CD14-positive monocyte (primary cell): ENCODE results near the gene SMARCD2. TPM values are rescaled to one million over a fixed set of nuclear protein-coding genes. Genes with fewer than 3 reads are reported as not detected.

ENCODE experiments used
- DNase-seq, 3 donors: peaks; one replicate each; pipeline ENCODE4 v3.0.0-alpha.2; 2011 to 2022
- H2AFZ ChIP-seq: 2 replicates; pipeline ENCODE4 v1.6.0; 2012; ENCODE audit warnings: mild to moderate bottlenecking, low read depth, low read length, inconsistent platforms; ENCODE audit not compliant: insufficient read depth, poor library complexity, severe bottlenecking
- H3K27ac ChIP-seq, 2 donors: 1 replicate in 1 of 2; 2 replicates in 1 of 2; pipeline ENCODE4 v1.5.1; 2012 to 2013; ENCODE audit warnings: low read length in 2 of 2, control low read depth in 1 of 2, inconsistent platforms in 1 of 2, low read depth in 1 of 2, mild to moderate bottlenecking in 1 of 2
- H3K27me3 ChIP-seq, 2 donors: one replicate each; pipeline versions ENCODE4 v1.6.0 to v1.6.1; 2011 to 2013; ENCODE audit warnings: low read length in 2 of 2; ENCODE audit not compliant: control insufficient read depth in 2 of 2, insufficient read depth in 2 of 2
- H3K36me3 ChIP-seq, 2 donors: replicated peaks in 1 of 2; 1 replicate in 1 of 2; 2 replicates in 1 of 2; pipeline versions ENCODE4 v1.5.1 to v1.6.1; 2012 to 2013; ENCODE audit warnings: low read length in 2 of 2, control low read depth in 1 of 2, inconsistent platforms in 1 of 2, mild to moderate bottlenecking in 1 of 2; ENCODE audit not compliant: insufficient read depth in 2 of 2, control insufficient read depth in 1 of 2
- H3K4me1 ChIP-seq, 2 donors: 1 replicate in 1 of 2; 2 replicates in 1 of 2; pipeline versions ENCODE4 v1.5.1 to v1.6.1; 2012 to 2013; ENCODE audit warnings: low read length in 2 of 2, control low read depth in 1 of 2, inconsistent platforms in 1 of 2, mild to moderate bottlenecking in 1 of 2, moderate library complexity in 1 of 2; ENCODE audit not compliant: insufficient read depth in 2 of 2, control insufficient read depth in 1 of 2
- H3K4me2 ChIP-seq: replicated peaks from 2 replicates; pipeline ENCODE3; 2012; ENCODE audit warnings: low read length, moderate library complexity, mild to moderate bottlenecking; ENCODE audit not compliant: poor library complexity, severe bottlenecking; ENCODE audit errors: extremely low read depth
- H3K4me3 ChIP-seq, 3 experiments: fragments of 200-600 bp in 1 of 3; sonication (generic) in 1 of 3; replicated peaks in 1 of 3; 1 replicate in 2 of 3; 2 replicates in 1 of 3; pipeline ENCODE4 v1.5.1; 2011 to 2013; ENCODE audit warnings: low read length in 3 of 3, mild to moderate bottlenecking in 3 of 3, control low read depth in 2 of 3, low read depth in 2 of 3, inconsistent platforms in 1 of 3, moderate library complexity in 1 of 3
- H3K79me2 ChIP-seq: 2 replicates; pipeline ENCODE4 v1.6.0; 2012; ENCODE audit warnings: mild to moderate bottlenecking, control low read depth, inconsistent platforms, low read length, moderate library complexity; ENCODE audit not compliant: insufficient read depth
- H3K9ac ChIP-seq: 2 replicates; pipeline ENCODE4 v1.6.0; 2017; ENCODE audit warnings: low read length, mild to moderate bottlenecking; ENCODE audit not compliant: insufficient read depth, poor library complexity, severe bottlenecking
- H3K9me3 ChIP-seq, 2 donors: replicated peaks in 1 of 2; 1 replicate in 1 of 2; 2 replicates in 1 of 2; pipeline versions ENCODE4 v1.5.1 to v1.6.1; 2012 to 2013; ENCODE audit warnings: low read length in 2 of 2, control low read depth in 1 of 2; ENCODE audit not compliant: control insufficient read depth in 1 of 2, insufficient read depth in 1 of 2
- H4K20me1 ChIP-seq: 2 replicates; pipeline ENCODE4 v1.6.0; 2012; ENCODE audit warnings: mild to moderate bottlenecking, low read length, control low read depth, moderate library complexity; ENCODE audit not compliant: insufficient read depth
- H3K27ac Mint-ChIP-seq, 7 donors: one replicate each; pipeline ENCODE4 v1.8.0; 2020; ENCODE audit warnings: mild to moderate bottlenecking in 7 of 7, mixed read lengths in 7 of 7, moderate library complexity in 6 of 7, inconsistent platforms in 2 of 7
- H3K27me3 Mint-ChIP-seq, 3 donors: one replicate each; pipeline ENCODE4 v1.8.0; 2021 to 2022; ENCODE audit warnings: low read depth in 3 of 3, mild to moderate bottlenecking in 3 of 3, mixed read lengths in 3 of 3, moderate library complexity in 3 of 3, inconsistent platforms in 1 of 3
- H3K36me3 Mint-ChIP-seq, 2 donors: one replicate each; pipeline ENCODE4 v1.8.0; 2020; ENCODE audit warnings: mixed read lengths in 2 of 2, inconsistent platforms in 1 of 2, mild to moderate bottlenecking in 1 of 2
- H3K4me1 Mint-ChIP-seq: one replicate; pipeline ENCODE4 v1.8.0; 2020; ENCODE audit warnings: mild to moderate bottlenecking, mixed read lengths
- H3K4me3 Mint-ChIP-seq, 2 donors: one replicate each; pipeline ENCODE4 v1.8.0; 2020; ENCODE audit warnings: mild to moderate bottlenecking in 2 of 2, mixed read lengths in 2 of 2, moderate library complexity in 1 of 2
- H3K9me3 Mint-ChIP-seq, 7 donors: one replicate each; pipeline ENCODE4 v1.8.0; 2020 to 2022; ENCODE audit warnings: mixed read lengths in 7 of 7, mild to moderate bottlenecking in 6 of 7, moderate library complexity in 6 of 7, inconsistent platforms in 2 of 7
- CTCF ChIP-seq: fragments of 200-600 bp; IDR thresholded peaks from one replicate; pipeline ENCODE4 v1.8.0; 2022; ENCODE audit warnings: antibody characterized with exemption, mild to moderate bottlenecking
- WGBS: methylation state at CpG from one replicate; pipeline ENCODE4 v1.1.5; 2013; ENCODE audit warnings: missing lambda C conversion rate; ENCODE audit not compliant: insufficient coverage; 5-methylcytosine and 5-hydroxymethylcytosine counted together
- intact Hi-C, 2 donors: fragments of 100-400 bp; cut with micrococcal nuclease; formaldehyde crosslinking; loops; one replicate each; pipeline versions ENCODE4 v1.15.0 to v1.15.1; 2023
- polyA plus RNA-seq, 3 donors: library from polyadenylated mRNA; depleted of rRNA in 1 of 3; unstranded in 2 of 3; stranded (reverse) in 1 of 3; fragments of 300-500 nt in 2 of 3; fragments of >200 nt in 1 of 3; fragmentation: Illumina TruSeq in 2 of 3; gene quantifications; 1 replicate in 2 of 3; 2 replicates in 1 of 3; pipeline ENCODE4 v1.2.3, GENCODE V29; 2012 to 2021

Gene SMARCD2
- polyA plus RNA-seq, 3 donors = 60.2 to 77.9 (median 64.0) TPM

GRCh38 chr17:63840591-63841349, 1.7 kb downstream of the SMARCD2 start:
- H3K4me3 Mint-ChIP-seq = peak overlapping the region; percentile 98
- H3K4me1 Mint-ChIP-seq = peaks cover 46% of the 10 kb centered on the region
- Histone ChIP-seq H3K9ac (peak overlapping the region; percentile 80), H3K36me3 (peaks cover 17 to 22% of the 10 kb centered on the region in 2 donors), H3K79me2 (peaks cover 66% of the 10 kb centered on the region), H2AFZ (no peak overlapping the region), H3K4me1 (peaks cover 46 to 51% of the 10 kb centered on the region in 2 donors), H3K4me2 (peak overlapping the region; percentile 99), H3K4me3 (peak overlapping the region; percentile 48 to 98 (median 92)), H4K20me1 (peaks cover 64% of the 10 kb centered on the region), H3K27me3 (no peaks in the 10 kb centered on the region), H3K27ac (peak overlapping the region; percentile 27 to 85), H3K9me3 (no peaks in the 10 kb centered on the region)
- TF ChIP-seq CTCF = no peak
- H3K27me3 Mint-ChIP-seq = peaks cover 0 to 3% (median 1%) of the 10 kb centered on the region in 3 donors
- intact Hi-C loops = loop anchor here (2.0 to 5.0 kb wide), 6 partner anchors 14 to 218 kb away; partner anchors contain the start of genes CCDC47 (in 1 of the 2), DDX42 (in 1 of the 2), FTSJ3 (in 1 of the 2) and LIMD2 (in 1 of the 2)
- no peaks in the 10 kb centered on the region for H3K9me3 Mint-ChIP-seq
- 87% methylated on average over 3 of the region's 4 CpGs for WGBS
- no peak for DNase-seq
- peak overlapping the region; percentile 84 to 96 (median 87) for H3K27ac Mint-ChIP-seq
- peaks cover 11 to 20% of the 10 kb centered on the region in 2 donors for H3K36me3 Mint-ChIP-seq

GRCh38 chr17:63838631-63839171, 3.8 kb downstream of the SMARCD2 start:
- peaks cover 30 to 42% of the 10 kb centered on the region in 2 donors for H3K36me3 ChIP-seq
- H3K9ac ChIP-seq = peak overlapping the region; percentile 8
- Mint-ChIP-seq H3K27me3 (peaks cover 0 to 3% (median 1%) of the 10 kb centered on the region in 3 donors), H3K4me1 (peaks cover 51% of the 10 kb centered on the region), H3K36me3 (peaks cover 25 to 40% of the 10 kb centered on the region in 2 donors), H3K27ac (peak overlapping the region in 4 of 7 donors; percentile 50 to 73 (median 70)), H3K9me3 (no peaks in the 10 kb centered on the region), H3K4me3 (no peak overlapping the region)
- H3K27ac ChIP-seq = peak overlapping the region in 1 of 2 donors; percentile 69
- H3K4me3 ChIP-seq = peak overlapping the region in 1 of 3 experiments; percentile 23
- intact Hi-C loops = no loop called here
- H3K4me1 ChIP-seq = peaks cover 44 to 54% of the 10 kb centered on the region in 2 donors
- DNase-seq = no peak
- no peak overlapping the region for H2AFZ ChIP-seq
- TF ChIP-seq CTCF = no peak
- H3K27me3 ChIP-seq = no peaks in the 10 kb centered on the region
- peaks cover 78% of the 10 kb centered on the region for H3K79me2 ChIP-seq
- H3K4me2 ChIP-seq = peak overlapping the region; percentile 12
- H4K20me1 ChIP-seq = peaks cover 84% of the 10 kb centered on the region
- H3K9me3 ChIP-seq = no peaks in the 10 kb centered on the region
- WGBS = 19% methylated on average over 4 of the region's 7 CpGs
